HL-60 (cell line): ENCODE data around the gene SUN1.

Experiments
- DNase-seq, 2 experiments: peaks; one replicate each; pipeline ENCODE4 v3.0.0-alpha.2; 2010 to 2020; ENCODE audit warnings: low read depth in 1 of 2, low spot score in 1 of 2
- H3K27ac ChIP-seq: fragments of 250-450 bp; sonication (Bioruptor Pico); replicated peaks from 2 replicates; pipeline ENCODE4 v1.5.1; 2020; ENCODE audit warnings: mild to moderate bottlenecking, moderate library complexity
- H3K27me3 ChIP-seq: fragments of 250-450 bp; sonication (Bioruptor Pico); 2 replicates; pipeline ENCODE4 v1.5.1; 2021; ENCODE audit warnings: mild to moderate bottlenecking, moderate library complexity; ENCODE audit not compliant: insufficient read depth, poor library complexity, severe bottlenecking
- H3K4me3 ChIP-seq: replicated peaks from 2 replicates; pipeline ENCODE4 v1.5.1; 2011; ENCODE audit warnings: mild to moderate bottlenecking, control low read depth, low read length; ENCODE audit not compliant: insufficient read depth
- GABPA ChIP-seq: IDR thresholded peaks from 2 replicates; pipeline ENCODE4 v1.6.1; 2012; ENCODE audit warnings: low read depth
- POLR2AphosphoS5 ChIP-seq: IDR thresholded peaks from 2 replicates; pipeline ENCODE4 v1.6.1; 2012; ENCODE audit warnings: low read depth
- SPI1 ChIP-seq: IDR thresholded peaks from 2 replicates; pipeline ENCODE4 v1.6.1; 2012; ENCODE audit warnings: low read depth, mild to moderate bottlenecking, borderline replicate concordance
- TF ChIP-seq, protein P1 (sequence below): IDR thresholded peaks from 2 replicates; pipeline ENCODE4 v1.6.1; 2012; ENCODE audit warnings: low read depth; ENCODE audit not compliant: insufficient replicate concordance
- TF ChIP-seq, protein P2 (sequence below): IDR thresholded peaks from one replicate; pipeline ENCODE4 v1.5.1; 2011; ENCODE audit warnings: low read length, control low read depth, inconsistent platforms; ENCODE audit not compliant: insufficient read depth

Gene SUN1

DNA sequence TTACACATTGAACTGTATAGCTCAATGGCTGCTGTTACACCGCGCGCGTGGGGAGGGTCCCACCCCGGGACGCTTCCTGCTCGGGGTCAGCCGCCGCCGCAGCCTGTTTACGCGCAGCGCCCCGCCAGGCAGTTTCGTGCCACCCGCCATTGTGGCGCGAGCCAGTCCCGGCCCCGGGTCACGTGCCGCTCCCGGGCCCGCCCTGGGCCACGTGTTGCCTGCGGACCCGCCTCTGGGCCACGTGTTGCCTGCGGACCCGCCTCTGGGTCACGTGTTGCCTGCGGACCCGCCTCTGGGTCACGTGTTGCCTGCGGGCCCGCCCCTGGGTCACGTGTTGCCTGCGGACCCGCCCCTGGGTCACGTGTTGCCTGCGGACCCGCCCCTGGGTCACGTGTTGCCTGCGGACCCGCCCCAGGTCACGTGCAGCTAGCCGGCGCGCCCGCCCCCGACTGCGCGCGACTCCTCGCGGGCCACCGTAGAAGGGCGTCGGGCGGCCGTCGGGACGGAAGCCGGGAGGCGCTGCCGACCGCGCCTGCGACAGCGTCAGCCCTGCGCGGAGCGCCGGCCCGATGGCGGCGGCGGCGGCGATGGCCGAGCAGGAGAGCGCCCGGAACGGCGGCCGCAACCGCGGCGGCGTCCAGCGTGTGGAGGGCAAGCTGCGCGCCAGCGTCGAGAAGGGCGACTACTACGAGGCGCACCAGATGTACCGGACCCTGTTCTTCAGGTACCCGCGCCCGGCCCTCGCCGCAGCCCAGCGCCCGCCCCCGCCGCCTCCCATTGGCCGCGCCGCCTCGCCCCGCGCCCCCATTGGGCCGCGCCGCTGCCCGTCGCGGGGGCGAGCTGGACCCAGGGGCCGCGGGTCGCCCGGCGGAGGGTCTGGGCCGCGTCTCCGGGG, 44.0 kb downstream of the SUN1 start, which contains the start of gene GET4:
TSS of gene GET4 (plus strand) at position 478 of the 895 bp plus-strand sequence. CDS start at position 570, 92 bp downstream.
- H3K4me3 ChIP-seq = peak within 1 kb of the TSS; percentile 97
- DNase-seq = peak; percentile 96
- TF ChIP-seq SPI1 (no peak), POLR2AphosphoS5 (peak; percentile 80)
- TF ChIP-seq, protein P1, sequence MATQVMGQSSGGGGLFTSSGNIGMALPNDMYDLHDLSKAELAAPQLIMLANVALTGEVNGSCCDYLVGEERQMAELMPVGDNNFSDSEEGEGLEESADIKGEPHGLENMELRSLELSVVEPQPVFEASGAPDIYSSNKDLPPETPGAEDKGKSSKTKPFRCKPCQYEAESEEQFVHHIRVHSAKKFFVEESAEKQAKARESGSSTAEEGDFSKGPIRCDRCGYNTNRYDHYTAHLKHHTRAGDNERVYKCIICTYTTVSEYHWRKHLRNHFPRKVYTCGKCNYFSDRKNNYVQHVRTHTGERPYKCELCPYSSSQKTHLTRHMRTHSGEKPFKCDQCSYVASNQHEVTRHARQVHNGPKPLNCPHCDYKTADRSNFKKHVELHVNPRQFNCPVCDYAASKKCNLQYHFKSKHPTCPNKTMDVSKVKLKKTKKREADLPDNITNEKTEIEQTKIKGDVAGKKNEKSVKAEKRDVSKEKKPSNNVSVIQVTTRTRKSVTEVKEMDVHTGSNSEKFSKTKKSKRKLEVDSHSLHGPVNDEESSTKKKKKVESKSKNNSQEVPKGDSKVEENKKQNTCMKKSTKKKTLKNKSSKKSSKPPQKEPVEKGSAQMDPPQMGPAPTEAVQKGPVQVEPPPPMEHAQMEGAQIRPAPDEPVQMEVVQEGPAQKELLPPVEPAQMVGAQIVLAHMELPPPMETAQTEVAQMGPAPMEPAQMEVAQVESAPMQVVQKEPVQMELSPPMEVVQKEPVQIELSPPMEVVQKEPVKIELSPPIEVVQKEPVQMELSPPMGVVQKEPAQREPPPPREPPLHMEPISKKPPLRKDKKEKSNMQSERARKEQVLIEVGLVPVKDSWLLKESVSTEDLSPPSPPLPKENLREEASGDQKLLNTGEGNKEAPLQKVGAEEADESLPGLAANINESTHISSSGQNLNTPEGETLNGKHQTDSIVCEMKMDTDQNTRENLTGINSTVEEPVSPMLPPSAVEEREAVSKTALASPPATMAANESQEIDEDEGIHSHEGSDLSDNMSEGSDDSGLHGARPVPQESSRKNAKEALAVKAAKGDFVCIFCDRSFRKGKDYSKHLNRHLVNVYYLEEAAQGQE = peak; percentile 31
- H3K27ac ChIP-seq = peak within 1 kb of the TSS; percentile 87
- H3K27me3 ChIP-seq = no peaks in the 10 kb centered on the region

DNA sequence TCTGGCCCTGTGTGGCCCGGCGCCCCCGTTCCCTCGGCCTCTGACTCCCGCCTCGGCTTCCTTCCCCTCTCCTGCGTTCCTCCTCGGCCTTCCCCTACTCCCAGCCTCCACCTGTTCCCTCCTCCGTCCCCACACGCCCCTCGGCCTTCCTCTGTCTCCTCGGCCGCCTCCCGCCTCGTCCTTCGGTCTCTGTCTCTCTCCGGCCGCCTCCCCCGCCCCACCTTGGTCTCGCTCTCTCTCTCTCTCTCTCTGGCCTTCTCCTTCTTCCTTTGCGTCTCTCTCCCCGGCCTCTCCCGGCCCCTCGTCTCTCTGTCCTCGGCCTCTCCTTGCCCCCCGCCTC, 44.7 kb downstream of the SUN1 start:
- peak; percentile 43 to 63 for DNase-seq
- Histone ChIP-seq H3K27ac (peak overlapping the region; percentile 87), H3K27me3 (no peaks in the 10 kb centered on the region), H3K4me3 (peak overlapping the region; percentile 97)
- TF ChIP-seq, protein P1 = no peak
- TF ChIP-seq SPI1 (no peak), GABPA (no peak)
- TF ChIP-seq, protein P2, sequence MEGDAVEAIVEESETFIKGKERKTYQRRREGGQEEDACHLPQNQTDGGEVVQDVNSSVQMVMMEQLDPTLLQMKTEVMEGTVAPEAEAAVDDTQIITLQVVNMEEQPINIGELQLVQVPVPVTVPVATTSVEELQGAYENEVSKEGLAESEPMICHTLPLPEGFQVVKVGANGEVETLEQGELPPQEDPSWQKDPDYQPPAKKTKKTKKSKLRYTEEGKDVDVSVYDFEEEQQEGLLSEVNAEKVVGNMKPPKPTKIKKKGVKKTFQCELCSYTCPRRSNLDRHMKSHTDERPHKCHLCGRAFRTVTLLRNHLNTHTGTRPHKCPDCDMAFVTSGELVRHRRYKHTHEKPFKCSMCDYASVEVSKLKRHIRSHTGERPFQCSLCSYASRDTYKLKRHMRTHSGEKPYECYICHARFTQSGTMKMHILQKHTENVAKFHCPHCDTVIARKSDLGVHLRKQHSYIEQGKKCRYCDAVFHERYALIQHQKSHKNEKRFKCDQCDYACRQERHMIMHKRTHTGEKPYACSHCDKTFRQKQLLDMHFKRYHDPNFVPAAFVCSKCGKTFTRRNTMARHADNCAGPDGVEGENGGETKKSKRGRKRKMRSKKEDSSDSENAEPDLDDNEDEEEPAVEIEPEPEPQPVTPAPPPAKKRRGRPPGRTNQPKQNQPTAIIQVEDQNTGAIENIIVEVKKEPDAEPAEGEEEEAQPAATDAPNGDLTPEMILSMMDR = no peak

DNA sequence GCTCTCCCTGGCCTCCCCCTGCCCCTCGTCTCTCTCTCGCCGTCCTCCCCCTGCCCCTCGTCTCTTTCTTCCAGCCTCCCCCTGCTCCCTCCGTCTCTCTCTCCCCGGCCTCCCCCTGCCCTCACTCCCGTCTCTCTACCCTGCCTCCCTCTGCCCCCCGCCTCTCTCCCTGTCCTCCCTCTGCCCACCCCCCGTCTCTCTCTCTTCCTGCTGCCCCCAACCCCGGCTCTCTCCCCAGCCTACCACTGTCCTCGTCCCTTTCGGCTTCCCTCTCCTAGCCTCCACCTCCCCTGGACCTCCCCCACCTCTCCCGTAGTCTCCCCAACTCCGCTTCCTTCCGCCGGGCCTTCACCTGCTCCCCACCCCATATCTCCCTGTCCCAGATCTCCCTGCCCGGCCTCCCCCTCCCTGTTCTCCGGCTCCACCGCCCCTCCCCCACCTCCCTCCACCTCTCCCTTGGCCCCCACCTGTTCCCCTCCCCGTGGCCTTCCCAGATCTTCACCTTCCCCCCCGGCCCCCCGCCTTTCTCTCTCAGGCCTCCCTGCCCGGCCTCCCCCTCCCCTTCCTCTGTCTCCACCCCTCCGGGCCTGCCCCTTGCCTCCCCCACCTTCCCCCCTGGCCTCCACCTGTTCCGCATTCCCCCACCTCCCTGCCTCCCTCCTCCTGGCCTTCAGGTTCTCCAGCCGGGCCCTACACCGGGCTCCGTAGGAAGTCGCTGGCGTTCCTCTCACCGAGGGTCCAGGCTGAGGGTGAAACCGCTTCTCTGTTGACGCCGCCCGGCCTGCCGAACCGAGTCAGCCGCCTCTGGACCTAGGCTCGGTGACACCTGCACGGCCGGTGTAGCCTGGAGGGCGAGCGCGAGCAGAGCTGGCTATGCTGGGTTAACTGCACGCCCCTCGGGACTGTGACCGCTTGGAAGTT, 45.3 kb downstream of the SUN1 start:
- TF ChIP-seq, protein P2 = no peak
- TF ChIP-seq POLR2AphosphoS5 (no peak), SPI1 (no peak), GABPA (no peak)
- H3K27ac ChIP-seq = peak overlapping the region; percentile 87
- H3K4me3 ChIP-seq = peak overlapping the region; percentile 97
- no peaks in the 10 kb centered on the region for H3K27me3 ChIP-seq
- peak; percentile 40 to 69 for DNase-seq

DNA sequence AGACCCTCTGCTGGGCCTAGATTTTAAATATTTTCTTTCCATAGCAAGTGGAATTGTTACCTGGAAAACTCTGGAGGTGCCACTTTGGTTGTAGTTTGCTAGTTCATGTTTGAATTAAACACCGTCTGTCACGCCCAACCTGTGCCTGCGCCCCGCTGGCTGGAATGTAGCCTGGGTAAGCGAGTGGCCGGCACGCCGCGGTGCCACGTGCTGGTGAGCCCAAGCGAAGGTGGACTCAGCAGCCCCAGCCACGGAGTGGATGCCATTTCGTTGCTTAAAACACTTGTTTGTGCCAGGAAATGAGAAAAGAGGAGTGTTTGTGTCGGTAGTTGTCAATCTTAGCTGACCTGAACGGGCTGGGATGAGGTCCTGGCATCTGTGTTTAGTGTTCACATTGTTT, 46.8 kb downstream of the SUN1 start:
- no peak for DNase-seq
- H3K27me3 ChIP-seq = no peaks in the 10 kb centered on the region
- H3K27ac ChIP-seq = no peak overlapping the region
- TF ChIP-seq, protein P1 = no peak
- TF ChIP-seq GABPA (no peak), SPI1 (no peak), POLR2AphosphoS5 (no peak)
- TF ChIP-seq, protein P2 = no peak
- no peak overlapping the region for H3K4me3 ChIP-seq
